ENCODE measurements around the gene ZMIZ1. TPM values are rescaled to one million over a fixed set of nuclear protein-coding genes. Genes with fewer than 3 reads are reported as not detected.
A peak's percentile ranks its signal among the peaks of the same experiment; 100 is the strongest.

ZMIZ1 gene
- total and polyA plus RNA-seq, 2 experiments from 2014 or later, result 9.2 to 30.9 TPM

- peaks cover 57% of the 10 kb centered on the region for H3K4me1 Mint-ChIP-seq
These were observed 89.2 kb downstream of the ZMIZ1 start for GRCh38 chr10:79158004-79158340.

More at GRCh38 chr10:79158004-79158340, 89.2 kb downstream of the ZMIZ1 start:
- H3K27me3 ChIP-seq (ENCODE audit: insufficient read depth), result no peaks in the 10 kb centered on the region
- H3K36me3 ChIP-seq (ENCODE audit: insufficient read depth), result no peaks in the 10 kb centered on the region
- peak overlapping the region; percentile 84 for H3K27ac Mint-ChIP-seq
- H3K4me3 Mint-ChIP-seq, result no peak overlapping the region; the same call in 2 of the 3 replicates
- peaks cover 18% of the 10 kb centered on the region for H3K27me3 Mint-ChIP-seq (ENCODE audit: insufficient read depth, low read depth, poor library complexity)
- H2AFZ ChIP-seq, result no peak overlapping the region
- TF ChIP-seq STAT1 (IDR thresholded peaks at IDR 0.05; ENCODE audit: unreplicated experiment) (no peak), JUNB (IDR thresholded peaks at IDR 0.05; ENCODE audit: unreplicated experiment) (no peak), CREB1 (CRISPR knock-in tag; IDR thresholded peaks at IDR 0.05; ENCODE audit: low read depth) (no peak), ZNF331 (CRISPR knock-in tag; IDR thresholded peaks at IDR 0.05; ENCODE audit: low read depth) (no peak), EZH2phosphoT487 (IDR thresholded peaks at IDR 0.05; ENCODE audit: unreplicated experiment) (no peak), EZH2 (IDR thresholded peaks at IDR 0.05; ENCODE audit: low read depth, unreplicated experiment) (no peak), ZNF114 (CRISPR knock-in tag; IDR thresholded peaks at IDR 0.05) (no peak), POLR2AphosphoS5 (IDR thresholded peaks at IDR 0.05; ENCODE audit: low read depth) (no peak), NANOG (IDR thresholded peaks at IDR 0.05; ENCODE audit: borderline replicate concordance) (no peak)
- TF ChIP-seq, protein P1, sequence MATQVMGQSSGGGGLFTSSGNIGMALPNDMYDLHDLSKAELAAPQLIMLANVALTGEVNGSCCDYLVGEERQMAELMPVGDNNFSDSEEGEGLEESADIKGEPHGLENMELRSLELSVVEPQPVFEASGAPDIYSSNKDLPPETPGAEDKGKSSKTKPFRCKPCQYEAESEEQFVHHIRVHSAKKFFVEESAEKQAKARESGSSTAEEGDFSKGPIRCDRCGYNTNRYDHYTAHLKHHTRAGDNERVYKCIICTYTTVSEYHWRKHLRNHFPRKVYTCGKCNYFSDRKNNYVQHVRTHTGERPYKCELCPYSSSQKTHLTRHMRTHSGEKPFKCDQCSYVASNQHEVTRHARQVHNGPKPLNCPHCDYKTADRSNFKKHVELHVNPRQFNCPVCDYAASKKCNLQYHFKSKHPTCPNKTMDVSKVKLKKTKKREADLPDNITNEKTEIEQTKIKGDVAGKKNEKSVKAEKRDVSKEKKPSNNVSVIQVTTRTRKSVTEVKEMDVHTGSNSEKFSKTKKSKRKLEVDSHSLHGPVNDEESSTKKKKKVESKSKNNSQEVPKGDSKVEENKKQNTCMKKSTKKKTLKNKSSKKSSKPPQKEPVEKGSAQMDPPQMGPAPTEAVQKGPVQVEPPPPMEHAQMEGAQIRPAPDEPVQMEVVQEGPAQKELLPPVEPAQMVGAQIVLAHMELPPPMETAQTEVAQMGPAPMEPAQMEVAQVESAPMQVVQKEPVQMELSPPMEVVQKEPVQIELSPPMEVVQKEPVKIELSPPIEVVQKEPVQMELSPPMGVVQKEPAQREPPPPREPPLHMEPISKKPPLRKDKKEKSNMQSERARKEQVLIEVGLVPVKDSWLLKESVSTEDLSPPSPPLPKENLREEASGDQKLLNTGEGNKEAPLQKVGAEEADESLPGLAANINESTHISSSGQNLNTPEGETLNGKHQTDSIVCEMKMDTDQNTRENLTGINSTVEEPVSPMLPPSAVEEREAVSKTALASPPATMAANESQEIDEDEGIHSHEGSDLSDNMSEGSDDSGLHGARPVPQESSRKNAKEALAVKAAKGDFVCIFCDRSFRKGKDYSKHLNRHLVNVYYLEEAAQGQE (IDR thresholded peaks at IDR 0.05; ENCODE audit: unreplicated experiment), result no peak
- TF ChIP-seq, protein P2, sequence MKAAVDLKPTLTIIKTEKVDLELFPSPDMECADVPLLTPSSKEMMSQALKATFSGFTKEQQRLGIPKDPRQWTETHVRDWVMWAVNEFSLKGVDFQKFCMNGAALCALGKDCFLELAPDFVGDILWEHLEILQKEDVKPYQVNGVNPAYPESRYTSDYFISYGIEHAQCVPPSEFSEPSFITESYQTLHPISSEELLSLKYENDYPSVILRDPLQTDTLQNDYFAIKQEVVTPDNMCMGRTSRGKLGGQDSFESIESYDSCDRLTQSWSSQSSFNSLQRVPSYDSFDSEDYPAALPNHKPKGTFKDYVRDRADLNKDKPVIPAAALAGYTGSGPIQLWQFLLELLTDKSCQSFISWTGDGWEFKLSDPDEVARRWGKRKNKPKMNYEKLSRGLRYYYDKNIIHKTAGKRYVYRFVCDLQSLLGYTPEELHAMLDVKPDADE (IDR thresholded peaks at IDR 0.05), result no peak
- TF ChIP-seq, protein P3, sequence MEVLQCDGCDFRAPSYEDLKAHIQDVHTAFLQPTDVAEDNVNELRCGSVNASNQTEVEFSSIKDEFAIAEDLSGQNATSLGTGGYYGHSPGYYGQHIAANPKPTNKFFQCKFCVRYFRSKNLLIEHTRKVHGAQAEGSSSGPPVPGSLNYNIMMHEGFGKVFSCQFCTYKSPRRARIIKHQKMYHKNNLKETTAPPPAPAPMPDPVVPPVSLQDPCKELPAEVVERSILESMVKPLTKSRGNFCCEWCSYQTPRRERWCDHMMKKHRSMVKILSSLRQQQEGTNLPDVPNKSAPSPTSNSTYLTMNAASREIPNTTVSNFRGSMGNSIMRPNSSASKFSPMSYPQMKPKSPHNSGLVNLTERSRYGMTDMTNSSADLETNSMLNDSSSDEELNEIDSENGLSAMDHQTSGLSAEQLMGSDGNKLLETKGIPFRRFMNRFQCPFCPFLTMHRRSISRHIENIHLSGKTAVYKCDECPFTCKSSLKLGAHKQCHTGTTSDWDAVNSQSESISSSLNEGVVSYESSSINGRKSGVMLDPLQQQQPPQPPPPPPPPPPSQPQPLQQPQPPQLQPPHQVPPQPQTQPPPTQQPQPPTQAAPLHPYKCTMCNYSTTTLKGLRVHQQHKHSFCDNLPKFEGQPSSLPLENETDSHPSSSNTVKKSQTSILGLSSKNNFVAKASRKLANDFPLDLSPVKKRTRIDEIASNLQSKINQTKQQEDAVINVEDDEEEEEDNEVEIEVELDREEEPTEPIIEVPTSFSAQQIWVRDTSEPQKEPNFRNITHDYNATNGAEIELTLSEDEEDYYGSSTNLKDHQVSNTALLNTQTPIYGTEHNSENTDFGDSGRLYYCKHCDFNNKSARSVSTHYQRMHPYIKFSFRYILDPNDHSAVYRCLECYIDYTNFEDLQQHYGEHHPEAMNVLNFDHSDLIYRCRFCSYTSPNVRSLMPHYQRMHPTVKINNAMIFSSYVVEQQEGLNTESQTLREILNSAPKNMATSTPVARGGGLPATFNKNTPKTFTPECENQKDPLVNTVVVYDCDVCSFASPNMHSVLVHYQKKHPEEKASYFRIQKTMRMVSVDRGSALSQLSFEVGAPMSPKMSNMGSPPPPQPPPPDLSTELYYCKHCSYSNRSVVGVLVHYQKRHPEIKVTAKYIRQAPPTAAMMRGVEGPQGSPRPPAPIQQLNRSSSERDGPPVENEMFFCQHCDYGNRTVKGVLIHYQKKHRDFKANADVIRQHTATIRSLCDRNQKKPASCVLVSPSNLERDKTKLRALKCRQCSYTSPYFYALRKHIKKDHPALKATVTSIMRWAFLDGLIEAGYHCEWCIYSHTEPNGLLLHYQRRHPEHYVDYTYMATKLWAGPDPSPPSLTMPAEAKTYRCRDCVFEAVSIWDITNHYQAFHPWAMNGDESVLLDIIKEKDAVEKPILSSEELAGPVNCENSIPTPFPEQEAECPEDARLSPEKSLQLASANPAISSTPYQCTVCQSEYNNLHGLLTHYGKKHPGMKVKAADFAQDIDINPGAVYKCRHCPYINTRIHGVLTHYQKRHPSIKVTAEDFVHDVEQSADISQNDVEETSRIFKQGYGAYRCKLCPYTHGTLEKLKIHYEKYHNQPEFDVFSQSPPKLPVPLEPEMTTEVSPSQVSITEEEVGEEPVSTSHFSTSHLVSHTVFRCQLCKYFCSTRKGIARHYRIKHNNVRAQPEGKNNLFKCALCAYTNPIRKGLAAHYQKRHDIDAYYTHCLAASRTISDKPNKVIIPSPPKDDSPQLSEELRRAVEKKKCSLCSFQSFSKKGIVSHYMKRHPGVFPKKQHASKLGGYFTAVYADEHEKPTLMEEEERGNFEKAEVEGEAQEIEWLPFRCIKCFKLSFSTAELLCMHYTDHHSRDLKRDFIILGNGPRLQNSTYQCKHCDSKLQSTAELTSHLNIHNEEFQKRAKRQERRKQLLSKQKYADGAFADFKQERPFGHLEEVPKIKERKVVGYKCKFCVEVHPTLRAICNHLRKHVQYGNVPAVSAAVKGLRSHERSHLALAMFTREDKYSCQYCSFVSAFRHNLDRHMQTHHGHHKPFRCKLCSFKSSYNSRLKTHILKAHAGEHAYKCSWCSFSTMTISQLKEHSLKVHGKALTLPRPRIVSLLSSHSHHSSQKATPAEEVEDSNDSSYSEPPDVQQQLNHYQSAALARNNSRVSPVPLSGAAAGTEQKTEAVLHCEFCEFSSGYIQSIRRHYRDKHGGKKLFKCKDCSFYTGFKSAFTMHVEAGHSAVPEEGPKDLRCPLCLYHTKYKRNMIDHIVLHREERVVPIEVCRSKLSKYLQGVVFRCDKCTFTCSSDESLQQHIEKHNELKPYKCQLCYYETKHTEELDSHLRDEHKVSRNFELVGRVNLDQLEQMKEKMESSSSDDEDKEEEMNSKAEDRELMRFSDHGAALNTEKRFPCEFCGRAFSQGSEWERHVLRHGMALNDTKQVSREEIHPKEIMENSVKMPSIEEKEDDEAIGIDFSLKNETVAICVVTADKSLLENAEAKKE (CRISPR knock-in tag; IDR thresholded peaks at IDR 0.05), result no peak
- peak overlapping the region; percentile 35 for H3K4me2 ChIP-seq
- no peaks in the 10 kb centered on the region for H4K20me1 ChIP-seq (replicated peaks; ENCODE audit: insufficient read depth)
- no peaks in the 10 kb centered on the region for H3K9me3 Mint-ChIP-seq
- H3K4me1 ChIP-seq (ENCODE audit: insufficient read depth), result peaks cover 32% of the 10 kb centered on the region
- no peak overlapping the region for H3K4me3 ChIP-seq
- no peaks in the 10 kb centered on the region for H3F3A ChIP-seq (replicated peaks; ENCODE audit: low read depth)
- no peak for ATAC-seq
- H3K9me2 ChIP-seq (ENCODE audit: insufficient read depth), result no peaks in the 10 kb centered on the region
- H3K79me2 ChIP-seq (replicated peaks; ENCODE audit: insufficient read depth), result peaks cover 34% of the 10 kb centered on the region
- no peaks in the 10 kb centered on the region for H3K36me3 Mint-ChIP-seq (ENCODE audit: low read depth)
- DNase-seq (ENCODE audit: low spot score), result no peak
- peak overlapping the region; percentile 79; the same call in 1 of the 2 replicates for H3K27ac ChIP-seq (ENCODE audit: low read depth)

Measured in GM23338 (cell line).